ENCODE data around the gene PDP2.
A peak's percentile ranks its signal among the peaks of the same experiment; 100 is the strongest.

PDP2 gene

DNA sequence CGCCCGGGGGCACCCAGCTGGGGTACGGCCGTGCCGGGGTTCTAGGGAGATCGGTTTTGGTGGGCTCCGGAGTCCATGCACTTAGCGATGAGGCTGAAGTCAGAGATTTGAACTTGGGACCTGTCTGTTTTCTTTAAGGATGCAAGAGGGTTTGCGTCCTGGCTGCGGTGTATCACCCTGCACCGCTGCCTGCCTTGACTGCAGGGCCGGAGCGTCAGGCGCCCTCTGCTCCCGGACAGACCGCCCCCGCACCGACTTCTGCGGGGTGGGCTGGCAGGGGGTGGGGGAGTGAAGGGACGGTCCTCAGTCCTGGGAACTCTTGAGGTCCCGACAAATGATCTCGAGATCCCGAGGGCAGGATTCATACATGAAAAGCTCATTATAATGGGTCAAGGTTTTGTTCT lies 701 bp downstream of the PDP2 start:
- Histone ChIP-seq H3K9me3 (ENCODE audit: control insufficient read depth, low read length) (no peaks in the 10 kb centered on the region), H3K79me2 (peaks cover 3% of the 10 kb centered on the region), H3K4me1 (peaks cover 6% of the 10 kb centered on the region), H3K9ac (peak overlapping the region; percentile 17), H3K4me3 (ENCODE audit: low read depth, low read length) (peak overlapping the region; percentile 96), H3K4me2 (ENCODE audit: low read length) (peak overlapping the region; percentile 100), H2AFZ (peak overlapping the region; percentile 94), H3K27me3 (ENCODE audit: control insufficient read depth, insufficient read depth, low read length) (no peaks in the 10 kb centered on the region), H3K27ac (peak overlapping the region; percentile 53), H3K36me3 (ENCODE audit: control insufficient read depth, insufficient read depth, low read length) (no peaks in the 10 kb centered on the region)
- TF ChIP-seq, protein P1, sequence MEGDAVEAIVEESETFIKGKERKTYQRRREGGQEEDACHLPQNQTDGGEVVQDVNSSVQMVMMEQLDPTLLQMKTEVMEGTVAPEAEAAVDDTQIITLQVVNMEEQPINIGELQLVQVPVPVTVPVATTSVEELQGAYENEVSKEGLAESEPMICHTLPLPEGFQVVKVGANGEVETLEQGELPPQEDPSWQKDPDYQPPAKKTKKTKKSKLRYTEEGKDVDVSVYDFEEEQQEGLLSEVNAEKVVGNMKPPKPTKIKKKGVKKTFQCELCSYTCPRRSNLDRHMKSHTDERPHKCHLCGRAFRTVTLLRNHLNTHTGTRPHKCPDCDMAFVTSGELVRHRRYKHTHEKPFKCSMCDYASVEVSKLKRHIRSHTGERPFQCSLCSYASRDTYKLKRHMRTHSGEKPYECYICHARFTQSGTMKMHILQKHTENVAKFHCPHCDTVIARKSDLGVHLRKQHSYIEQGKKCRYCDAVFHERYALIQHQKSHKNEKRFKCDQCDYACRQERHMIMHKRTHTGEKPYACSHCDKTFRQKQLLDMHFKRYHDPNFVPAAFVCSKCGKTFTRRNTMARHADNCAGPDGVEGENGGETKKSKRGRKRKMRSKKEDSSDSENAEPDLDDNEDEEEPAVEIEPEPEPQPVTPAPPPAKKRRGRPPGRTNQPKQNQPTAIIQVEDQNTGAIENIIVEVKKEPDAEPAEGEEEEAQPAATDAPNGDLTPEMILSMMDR (IDR thresholded peaks at IDR 0.05) = no peak

DNA sequence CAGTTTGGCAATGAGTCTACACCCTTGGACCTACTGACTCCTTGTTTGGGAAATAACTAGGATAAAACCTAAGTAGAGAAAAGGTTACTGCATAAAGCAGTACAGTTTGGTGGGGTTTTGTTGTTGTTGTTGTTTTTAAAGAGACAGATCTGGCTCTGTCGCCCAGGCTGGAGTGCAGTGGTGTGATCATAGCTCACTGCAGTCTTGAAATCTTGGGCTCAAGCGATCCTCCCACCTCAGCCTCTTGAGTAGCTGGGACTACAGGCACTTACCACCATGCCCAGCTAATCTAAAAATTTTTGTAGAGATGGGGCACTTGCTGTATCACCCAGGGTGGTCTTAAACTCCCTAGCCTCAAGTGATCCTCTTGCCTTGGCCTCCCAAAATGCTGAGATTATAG lies 1.2 kb downstream of the PDP2 start:
- Histone ChIP-seq H3K27me3 (ENCODE audit: control insufficient read depth, insufficient read depth, low read length) (no peaks in the 10 kb centered on the region), H3K4me3 (ENCODE audit: low read depth, low read length) (peak overlapping the region; percentile 36), H3K27ac (no peak overlapping the region), H3K36me3 (ENCODE audit: control insufficient read depth, insufficient read depth, low read length) (no peaks in the 10 kb centered on the region), H2AFZ (no peak overlapping the region), H3K9ac (no peak overlapping the region), H3K9me3 (ENCODE audit: control insufficient read depth, low read length) (no peaks in the 10 kb centered on the region), H3K4me2 (ENCODE audit: low read length) (peak overlapping the region; percentile 61), H3K79me2 (peaks cover 3% of the 10 kb centered on the region), H3K4me1 (peaks cover 10% of the 10 kb centered on the region)
- TF ChIP-seq, protein P1 (IDR thresholded peaks at IDR 0.05) = no peak

DNA sequence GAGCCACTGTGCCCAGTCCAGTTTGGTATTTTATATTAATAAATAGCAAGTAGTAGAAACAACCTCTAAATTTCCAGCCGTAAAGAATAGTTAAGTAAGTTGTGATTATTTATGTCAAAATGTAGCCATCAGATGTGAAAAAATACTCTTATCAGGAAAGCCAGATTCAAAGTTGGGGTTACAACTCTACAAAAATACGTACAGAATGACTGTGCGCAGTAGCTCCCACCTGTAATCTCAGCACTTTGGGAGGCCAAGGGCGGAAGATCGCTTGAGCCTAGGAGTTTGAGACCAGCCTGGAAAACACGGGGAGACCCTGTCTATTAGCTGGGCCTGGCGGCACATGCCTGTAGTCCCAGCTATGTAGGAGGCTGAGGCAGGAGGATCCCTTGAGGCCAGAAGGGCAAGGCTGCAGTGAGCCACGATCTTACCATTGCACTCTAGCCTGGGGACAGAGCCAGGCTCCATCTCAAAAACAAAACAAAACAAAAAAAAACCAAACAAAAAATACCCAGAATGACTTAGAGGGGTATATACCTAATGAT lies 1.7 kb downstream of the PDP2 start:
- Histone ChIP-seq H3K4me1 (peaks cover 13% of the 10 kb centered on the region), H3K36me3 (ENCODE audit: control insufficient read depth, insufficient read depth, low read length) (no peaks in the 10 kb centered on the region), H3K9ac (no peak overlapping the region), H3K79me2 (peaks cover 3% of the 10 kb centered on the region), H2AFZ (no peak overlapping the region), H3K9me3 (ENCODE audit: control insufficient read depth, low read length) (no peaks in the 10 kb centered on the region), H3K27me3 (ENCODE audit: control insufficient read depth, insufficient read depth, low read length) (no peaks in the 10 kb centered on the region), H3K27ac (no peak overlapping the region), H3K4me2 (ENCODE audit: low read length) (peak overlapping the region; percentile 61), H3K4me3 (ENCODE audit: low read depth, low read length) (peak overlapping the region; percentile 36)
- TF ChIP-seq, protein P1 (IDR thresholded peaks at IDR 0.05) = no peak

DNA sequence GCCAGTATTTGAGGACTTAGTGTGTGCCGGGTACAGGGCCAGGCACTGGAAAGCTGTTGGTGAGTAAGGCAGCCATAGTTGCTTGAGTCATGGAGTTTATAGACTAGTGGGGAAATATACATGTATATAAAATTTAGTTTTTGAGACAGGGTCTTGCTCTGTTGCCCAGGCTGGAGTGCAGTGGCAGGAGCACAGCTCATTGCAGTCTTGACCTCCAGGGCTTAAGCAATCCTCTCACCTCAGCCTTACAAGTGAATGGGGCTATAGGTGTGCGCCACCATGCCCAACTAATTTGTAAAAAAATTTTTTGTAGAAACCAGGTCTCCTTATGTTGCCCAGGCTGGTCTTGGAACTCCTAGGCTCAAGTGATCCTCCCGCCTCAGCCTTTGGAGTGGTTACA lies 2.4 kb downstream of the PDP2 start:
- H3K9me3 ChIP-seq (ENCODE audit: control insufficient read depth, low read length) = no peaks in the 10 kb centered on the region
- no peak overlapping the region for H2AFZ ChIP-seq
- no peak overlapping the region for H3K9ac ChIP-seq
- H3K4me1 ChIP-seq = peaks cover 13% of the 10 kb centered on the region
- TF ChIP-seq, protein P1 (IDR thresholded peaks at IDR 0.05) = no peak
- H3K27me3 ChIP-seq (ENCODE audit: control insufficient read depth, insufficient read depth, low read length) = no peaks in the 10 kb centered on the region
- no peak overlapping the region for H3K4me3 ChIP-seq (ENCODE audit: low read depth, low read length)
- H3K79me2 ChIP-seq = peaks cover 3% of the 10 kb centered on the region
- no peak overlapping the region for H3K4me2 ChIP-seq (ENCODE audit: low read length)
- no peaks in the 10 kb centered on the region for H3K36me3 ChIP-seq (ENCODE audit: control insufficient read depth, insufficient read depth, low read length)
- no peak overlapping the region for H3K27ac ChIP-seq

- peaks cover 13% of the 10 kb centered on the region for H3K4me1 ChIP-seq
- H3K79me2 ChIP-seq = peaks cover 3% of the 10 kb centered on the region
- no peaks in the 10 kb centered on the region for H3K36me3 ChIP-seq (ENCODE audit: control insufficient read depth, insufficient read depth, low read length)
- H3K9ac ChIP-seq = no peak overlapping the region
- H3K27ac ChIP-seq = peak overlapping the region; percentile 63
- no peak overlapping the region for H3K4me3 ChIP-seq (ENCODE audit: low read depth, low read length)
- H3K9me3 ChIP-seq (ENCODE audit: control insufficient read depth, low read length) = no peaks in the 10 kb centered on the region
- H3K4me2 ChIP-seq (ENCODE audit: low read length) = peak overlapping the region; percentile 5
- TF ChIP-seq, protein P1 (IDR thresholded peaks at IDR 0.05) = no peak
- no peak overlapping the region for H2AFZ ChIP-seq
- H3K27me3 ChIP-seq (ENCODE audit: control insufficient read depth, insufficient read depth, low read length) = no peaks in the 10 kb centered on the region
Observed at GRCh38 chr16:66885491-66885890, 5.2 kb downstream of the PDP2 start.

All from parathyroid adenoma (tissue), 2 donors.